Panc1 (cell line): Measurements from ENCODE around the gene CCDC40. TPM values are rescaled to one million over a fixed set of nuclear protein-coding genes. Genes with fewer than 3 reads are reported as not detected.

Experiments used
- ATAC-seq: fragments of 200-7000 bp; cut with Tn5 transposase; 2 replicates; pipeline ENCODE4 v1.9.1; 2020; ENCODE audit warnings: mild to moderate bottlenecking, moderate library complexity
- BruUV-seq: library from RNA; stranded (reverse); fragments of 400-500 nt; replicated peaks from 2 replicates; lab custom pipeline; 2021; lab: Mats Ljungman, UMichigan
- CTCF ChIA-PET: fragments of 300-600 bp; sonication (Branson Sonifier 250); formaldehyde crosslinking; loops from one replicate; lab custom pipeline; 2022; ENCODE audit warnings: antibody characterized with exemption; lab: Charles Lee
- POLR2A ChIA-PET: fragments of 300-600 bp; sonication (Branson Sonifier 250); formaldehyde crosslinking; loops from one replicate; lab custom pipeline; 2022; ENCODE audit warnings: antibody characterized with exemption; lab: Charles Lee
- DNase-seq: peaks from one replicate; pipeline ENCODE4 v3.0.0-alpha.2; 2010; ENCODE audit warnings: low read depth, low spot score
- H3K27ac ChIP-seq: 2 replicates; pipeline ENCODE4 v1.5.1; 2011; ENCODE audit warnings: mild to moderate bottlenecking, low read length, inconsistent platforms
- H3K27me3 ChIP-seq: fragments of 200-500 bp; sonication (Bioruptor generic); 2 replicates; pipeline ENCODE4 v1.6.0; 2014; ENCODE audit warnings: low read length, inconsistent platforms; ENCODE audit not compliant: control insufficient read depth, insufficient read depth
- H3K36me3 ChIP-seq: fragments of 200-500 bp; sonication (Bioruptor generic); 2 replicates; pipeline ENCODE4 v1.5.1; 2014; ENCODE audit warnings: inconsistent platforms, mild to moderate bottlenecking, low read length, moderate library complexity; ENCODE audit not compliant: control insufficient read depth, insufficient read depth
- H3K4me1 ChIP-seq: 2 replicates; pipeline ENCODE4 v1.5.1; 2011; ENCODE audit warnings: inconsistent platforms, mild to moderate bottlenecking, low read length, moderate library complexity; ENCODE audit not compliant: control insufficient read depth, insufficient read depth
- H3K4me3 ChIP-seq, 2 experiments: 2 replicates each; pipeline ENCODE4 v1.5.1; 2011 to 2012; ENCODE audit warnings: low read depth in 2 of 2, low read length in 2 of 2, mild to moderate bottlenecking in 2 of 2, inconsistent platforms in 1 of 2, moderate library complexity in 1 of 2
- H3K9me3 ChIP-seq: fragments of 200-500 bp; sonication (Bioruptor generic); 2 replicates; pipeline ENCODE4 v1.5.1; 2014; ENCODE audit warnings: low read depth, mild to moderate bottlenecking, inconsistent platforms, low read length, moderate library complexity; ENCODE audit not compliant: control insufficient read depth, insufficient read depth
- POLR2AphosphoS5 ChIP-seq: IDR thresholded peaks from 2 replicates; pipeline ENCODE4 v1.6.1; 2012; ENCODE audit warnings: mild to moderate bottlenecking, low read depth, low read length, moderate library complexity
- SIN3A ChIP-seq: IDR thresholded peaks from 2 replicates; pipeline ENCODE4 v1.6.1; 2012; ENCODE audit warnings: low read depth, mild to moderate bottlenecking, low read length, moderate library complexity, borderline replicate concordance; ENCODE audit not compliant: insufficient read depth
- TCF7L2 ChIP-seq: IDR thresholded peaks from 2 replicates; pipeline ENCODE4 v1.6.1; 2011; ENCODE audit warnings: mild to moderate bottlenecking, low read depth, low read length, inconsistent platforms
- in situ Hi-C: cut with HindIII; loops from 2 replicates; pipeline ENCODE4 v1.10.0; 2016; ENCODE audit warnings: low sequenced_read_pairs, low pct_unique_long_range_greater_than_20kb
- intact Hi-C: fragments of 100-400 bp; cut with micrococcal nuclease; formaldehyde crosslinking; loops from one replicate; pipeline ENCODE4 v1.10.0; 2022; ENCODE audit not compliant: unreplicated experiment
- total RNA-seq: library from RNA; stranded (reverse); gene quantifications from one replicate; pipeline ENCODE4 v1.2.1, GENCODE V29; 2021; ENCODE audit not compliant: unreplicated experiment
- TF ChIP-seq, protein P1 (sequence below): fragments of 450-650 bp; IDR thresholded peaks from 2 replicates; pipeline ENCODE4 v1.5.1; 2017; ENCODE audit warnings: mild to moderate bottlenecking
- TF ChIP-seq, protein P2 (sequence below), 2 experiments: IDR thresholded peaks; 2 replicates each; pipeline ENCODE4 v1.6.1; 2011 to 2012; ENCODE audit warnings: low read depth in 2 of 2, control low read depth in 1 of 2, low read length in 1 of 2, mild to moderate bottlenecking in 1 of 2, moderate library complexity in 1 of 2; ENCODE audit not compliant: insufficient read depth in 1 of 2

Gene CCDC40
- total RNA-seq, 1 experiment from 2014 or later: 18.0 TPM

DNA sequence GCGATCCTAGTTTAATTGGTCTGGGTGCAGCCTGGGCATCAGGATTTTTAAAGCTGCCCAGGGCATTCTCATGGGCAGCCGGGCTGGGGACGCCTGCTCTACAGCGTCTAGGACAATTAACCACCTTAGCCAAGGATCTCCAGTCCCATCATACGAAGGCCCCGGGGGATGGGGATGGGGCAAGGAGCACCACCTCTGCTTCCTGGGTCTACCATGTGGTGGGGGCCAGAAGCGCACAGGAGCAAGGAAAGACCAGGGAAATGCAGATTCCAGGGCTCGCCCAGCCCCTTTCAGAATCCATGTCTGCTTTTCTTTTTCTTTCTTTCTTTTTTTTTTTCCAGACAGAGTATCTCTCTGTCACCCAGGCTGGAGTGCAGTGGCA, 30.1 kb upstream of the CCDC40 start:
- H3K27ac ChIP-seq: peak overlapping the region; percentile 39; the same call in 1 of the 2 replicates
- CTCF ChIA-PET: interaction anchor here (0.6 to 1.5 kb wide), 9 partner anchors 11 to 1330 kb away, joined by 3 to 8 read pairs (median 3); partner anchors contain the start of gene SGSH
- H3K27me3 ChIP-seq: no peaks in the 10 kb centered on the region
- H3K36me3 ChIP-seq: no peaks in the 10 kb centered on the region
- BruUV-seq: no TSS peak
- TF ChIP-seq SIN3A (no peak), POLR2AphosphoS5 (no peak), TCF7L2 (no peak)
- TF ChIP-seq, protein P1, sequence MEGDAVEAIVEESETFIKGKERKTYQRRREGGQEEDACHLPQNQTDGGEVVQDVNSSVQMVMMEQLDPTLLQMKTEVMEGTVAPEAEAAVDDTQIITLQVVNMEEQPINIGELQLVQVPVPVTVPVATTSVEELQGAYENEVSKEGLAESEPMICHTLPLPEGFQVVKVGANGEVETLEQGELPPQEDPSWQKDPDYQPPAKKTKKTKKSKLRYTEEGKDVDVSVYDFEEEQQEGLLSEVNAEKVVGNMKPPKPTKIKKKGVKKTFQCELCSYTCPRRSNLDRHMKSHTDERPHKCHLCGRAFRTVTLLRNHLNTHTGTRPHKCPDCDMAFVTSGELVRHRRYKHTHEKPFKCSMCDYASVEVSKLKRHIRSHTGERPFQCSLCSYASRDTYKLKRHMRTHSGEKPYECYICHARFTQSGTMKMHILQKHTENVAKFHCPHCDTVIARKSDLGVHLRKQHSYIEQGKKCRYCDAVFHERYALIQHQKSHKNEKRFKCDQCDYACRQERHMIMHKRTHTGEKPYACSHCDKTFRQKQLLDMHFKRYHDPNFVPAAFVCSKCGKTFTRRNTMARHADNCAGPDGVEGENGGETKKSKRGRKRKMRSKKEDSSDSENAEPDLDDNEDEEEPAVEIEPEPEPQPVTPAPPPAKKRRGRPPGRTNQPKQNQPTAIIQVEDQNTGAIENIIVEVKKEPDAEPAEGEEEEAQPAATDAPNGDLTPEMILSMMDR: no peak
- H3K4me1 ChIP-seq: peaks cover 7% of the 10 kb centered on the region
- in situ Hi-C loops (no loop called here), intact Hi-C loops (loop anchor here (5.0 kb wide), 1 partner anchor 76 kb away; no protein-coding TSS in a partner anchor)
- H3K9me3 ChIP-seq: no peaks in the 10 kb centered on the region
- DNase-seq (no peak), ATAC-seq (peak; percentile 46)
- POLR2A ChIA-PET: interaction anchor here (0.7 kb wide), 2 partner anchors 31 to 78 kb away, joined by 4 to 6 read pairs; no protein-coding TSS in a partner anchor
- H3K4me3 ChIP-seq: peak overlapping the region; percentile 45 to 72

DNA sequence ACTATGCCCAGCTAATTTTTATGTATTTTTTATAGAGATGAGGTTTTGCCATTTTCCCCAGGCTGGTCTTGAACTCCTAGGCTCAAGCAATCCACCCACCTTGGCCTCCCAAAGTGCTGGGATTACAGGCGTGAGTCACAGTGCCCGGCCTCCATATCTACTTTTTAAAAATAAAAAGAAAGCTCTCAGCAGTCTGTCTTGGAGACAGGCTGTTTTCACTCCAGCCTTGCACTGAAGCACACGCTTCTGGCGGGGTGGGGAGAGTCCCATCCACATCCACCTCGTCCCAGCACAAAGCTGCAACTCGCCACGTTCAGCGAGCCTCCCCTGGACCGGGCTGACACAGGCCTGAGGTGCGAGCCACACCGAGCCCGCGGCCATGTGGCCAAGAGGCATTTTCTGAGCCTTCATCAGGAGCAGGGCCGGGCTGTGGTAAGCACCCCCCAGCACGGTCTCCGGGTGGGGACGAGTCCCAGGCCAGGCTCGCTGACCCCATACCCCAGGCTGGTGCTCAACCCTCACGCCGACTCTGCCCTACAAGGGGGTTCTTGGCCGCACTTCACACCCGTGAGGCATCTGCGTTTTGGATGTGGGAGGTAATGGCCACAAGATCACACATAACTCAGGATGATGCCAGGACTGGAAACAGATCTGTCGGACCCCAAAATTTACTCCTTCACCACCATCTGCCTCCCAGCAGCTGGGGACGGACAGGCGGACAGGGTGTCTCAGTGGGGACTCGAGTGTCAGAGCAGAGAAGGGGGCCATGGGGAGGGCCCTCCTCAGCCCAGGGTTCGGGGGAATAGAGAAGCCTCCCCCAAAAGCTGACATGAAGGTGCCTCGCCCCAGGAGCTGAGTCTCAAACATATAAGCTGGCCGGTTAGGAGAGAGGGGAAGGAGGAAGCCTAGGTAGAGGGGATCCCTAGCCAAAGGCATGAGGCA, 29.4 kb upstream of the CCDC40 start:
- Histone ChIP-seq H3K27me3 (no peaks in the 10 kb centered on the region), H3K4me1 (peaks cover 7% of the 10 kb centered on the region), H3K4me3 (no peak overlapping the region), H3K9me3 (no peaks in the 10 kb centered on the region), H3K27ac (no peak overlapping the region), H3K36me3 (no peaks in the 10 kb centered on the region)
- ChIA-PET POLR2A (interaction anchor here (0.6 to 0.7 kb wide), 3 partner anchors 9 to 79 kb away, joined by 4 to 10 read pairs (median 6); no protein-coding TSS in a partner anchor), CTCF (interaction anchor here (0.6 to 2.3 kb wide), 9 partner anchors 10 to 383 kb away, joined by 3 to 8 read pairs (median 3); no protein-coding TSS in a partner anchor)
- intact Hi-C loops (loop anchor here (5.0 kb wide), 1 partner anchor 75 kb away; no protein-coding TSS in a partner anchor), in situ Hi-C loops (no loop called here)
- DNase-seq: no peak
- TF ChIP-seq TCF7L2: no peak
- TF ChIP-seq, protein P1: no peak
- no peak for TF ChIP-seq POLR2AphosphoS5
- TF ChIP-seq SIN3A: no peak
- TF ChIP-seq, protein P2, sequence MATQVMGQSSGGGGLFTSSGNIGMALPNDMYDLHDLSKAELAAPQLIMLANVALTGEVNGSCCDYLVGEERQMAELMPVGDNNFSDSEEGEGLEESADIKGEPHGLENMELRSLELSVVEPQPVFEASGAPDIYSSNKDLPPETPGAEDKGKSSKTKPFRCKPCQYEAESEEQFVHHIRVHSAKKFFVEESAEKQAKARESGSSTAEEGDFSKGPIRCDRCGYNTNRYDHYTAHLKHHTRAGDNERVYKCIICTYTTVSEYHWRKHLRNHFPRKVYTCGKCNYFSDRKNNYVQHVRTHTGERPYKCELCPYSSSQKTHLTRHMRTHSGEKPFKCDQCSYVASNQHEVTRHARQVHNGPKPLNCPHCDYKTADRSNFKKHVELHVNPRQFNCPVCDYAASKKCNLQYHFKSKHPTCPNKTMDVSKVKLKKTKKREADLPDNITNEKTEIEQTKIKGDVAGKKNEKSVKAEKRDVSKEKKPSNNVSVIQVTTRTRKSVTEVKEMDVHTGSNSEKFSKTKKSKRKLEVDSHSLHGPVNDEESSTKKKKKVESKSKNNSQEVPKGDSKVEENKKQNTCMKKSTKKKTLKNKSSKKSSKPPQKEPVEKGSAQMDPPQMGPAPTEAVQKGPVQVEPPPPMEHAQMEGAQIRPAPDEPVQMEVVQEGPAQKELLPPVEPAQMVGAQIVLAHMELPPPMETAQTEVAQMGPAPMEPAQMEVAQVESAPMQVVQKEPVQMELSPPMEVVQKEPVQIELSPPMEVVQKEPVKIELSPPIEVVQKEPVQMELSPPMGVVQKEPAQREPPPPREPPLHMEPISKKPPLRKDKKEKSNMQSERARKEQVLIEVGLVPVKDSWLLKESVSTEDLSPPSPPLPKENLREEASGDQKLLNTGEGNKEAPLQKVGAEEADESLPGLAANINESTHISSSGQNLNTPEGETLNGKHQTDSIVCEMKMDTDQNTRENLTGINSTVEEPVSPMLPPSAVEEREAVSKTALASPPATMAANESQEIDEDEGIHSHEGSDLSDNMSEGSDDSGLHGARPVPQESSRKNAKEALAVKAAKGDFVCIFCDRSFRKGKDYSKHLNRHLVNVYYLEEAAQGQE (IDR thresholded peaks at IDR 0.05; ENCODE audit: insufficient read depth in 1 of 2, low read depth in 2 of 2, low read length in 1 of 2): no peak
- ATAC-seq: no peak
- BruUV-seq: no TSS peak
